Fibroblast of villous mesenchyme (primary cell): ENCODE results near the gene GFAP. TPM values are rescaled to one million over a fixed set of nuclear protein-coding genes. Genes with fewer than 3 reads are reported as not detected.

ENCODE experiments used
- DNase-seq: peaks from one replicate; pipeline ENCODE4 v3.0.0-alpha.2; 2010; ENCODE audit warnings: low read depth
- H3K4me3 ChIP-seq: 2 replicates; pipeline ENCODE4 v1.5.1; 2011; ENCODE audit warnings: low read depth, mild to moderate bottlenecking, low read length
- total RNA-seq: library from RNA; depleted of rRNA; stranded (reverse); fragments of >200 nt; gene quantifications from 2 replicates; pipeline ENCODE4 v1.2.3, GENCODE V29; 2012
- TF ChIP-seq, protein P1 (sequence below): IDR thresholded peaks from 2 replicates; pipeline ENCODE4 v1.5.1; 2012; ENCODE audit warnings: low read depth, mild to moderate bottlenecking, low read length; ENCODE audit not compliant: insufficient read depth

Gene GFAP
- total RNA-seq, 1 donor = 0.86 TPM

DNA sequence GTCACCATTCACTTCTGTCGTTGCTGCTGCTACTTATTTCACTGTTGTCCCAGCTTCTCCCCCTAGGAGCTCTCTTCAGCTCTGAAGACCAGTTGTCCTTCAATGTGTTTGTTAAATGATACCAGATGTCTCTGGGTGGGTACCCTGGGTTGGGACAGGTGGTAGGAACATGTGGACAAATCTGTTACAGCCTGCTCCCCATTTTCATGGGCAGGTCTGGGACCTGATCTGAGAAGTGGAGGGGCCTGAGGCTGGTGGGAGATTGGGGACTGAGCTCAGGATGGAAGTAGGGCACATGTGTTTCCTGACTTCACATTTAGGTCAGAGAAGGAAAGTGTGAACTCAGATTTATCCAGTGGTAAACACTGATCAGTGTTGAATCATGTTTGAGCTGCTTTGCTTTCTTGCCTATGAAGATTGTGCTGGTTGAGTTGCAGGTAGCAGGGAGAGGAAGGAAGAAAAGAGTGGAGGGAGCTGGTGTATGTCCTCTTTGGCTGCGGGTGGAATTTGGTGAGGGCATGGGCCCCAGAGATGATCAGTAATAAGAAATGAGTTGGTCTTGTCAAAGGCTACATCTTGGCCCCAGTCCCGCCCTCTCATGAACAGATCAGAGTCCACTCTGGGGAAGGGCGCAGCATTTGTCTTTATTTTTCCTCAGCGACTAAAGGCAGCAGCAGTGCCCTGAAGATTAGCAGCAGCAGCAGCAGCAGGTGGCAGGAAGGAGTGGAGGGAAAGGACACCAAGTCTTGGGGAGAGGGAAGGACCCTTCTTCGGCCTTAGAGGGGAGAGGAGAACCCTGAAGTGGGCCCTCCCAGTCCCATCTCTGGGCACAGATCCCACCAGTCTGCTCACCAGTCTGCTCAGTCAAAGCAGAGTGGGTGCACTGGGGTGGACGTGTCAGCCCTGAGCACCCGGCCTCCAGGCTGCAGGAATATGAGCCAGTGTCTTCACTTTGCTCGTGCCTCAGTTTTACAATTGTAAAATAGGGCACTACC is 10.0 kb downstream of the GFAP start:
- H3K4me3 ChIP-seq = no peak overlapping the region
- DNase-seq = no peak
- TF ChIP-seq, protein P1, sequence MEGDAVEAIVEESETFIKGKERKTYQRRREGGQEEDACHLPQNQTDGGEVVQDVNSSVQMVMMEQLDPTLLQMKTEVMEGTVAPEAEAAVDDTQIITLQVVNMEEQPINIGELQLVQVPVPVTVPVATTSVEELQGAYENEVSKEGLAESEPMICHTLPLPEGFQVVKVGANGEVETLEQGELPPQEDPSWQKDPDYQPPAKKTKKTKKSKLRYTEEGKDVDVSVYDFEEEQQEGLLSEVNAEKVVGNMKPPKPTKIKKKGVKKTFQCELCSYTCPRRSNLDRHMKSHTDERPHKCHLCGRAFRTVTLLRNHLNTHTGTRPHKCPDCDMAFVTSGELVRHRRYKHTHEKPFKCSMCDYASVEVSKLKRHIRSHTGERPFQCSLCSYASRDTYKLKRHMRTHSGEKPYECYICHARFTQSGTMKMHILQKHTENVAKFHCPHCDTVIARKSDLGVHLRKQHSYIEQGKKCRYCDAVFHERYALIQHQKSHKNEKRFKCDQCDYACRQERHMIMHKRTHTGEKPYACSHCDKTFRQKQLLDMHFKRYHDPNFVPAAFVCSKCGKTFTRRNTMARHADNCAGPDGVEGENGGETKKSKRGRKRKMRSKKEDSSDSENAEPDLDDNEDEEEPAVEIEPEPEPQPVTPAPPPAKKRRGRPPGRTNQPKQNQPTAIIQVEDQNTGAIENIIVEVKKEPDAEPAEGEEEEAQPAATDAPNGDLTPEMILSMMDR = no peak

DNA sequence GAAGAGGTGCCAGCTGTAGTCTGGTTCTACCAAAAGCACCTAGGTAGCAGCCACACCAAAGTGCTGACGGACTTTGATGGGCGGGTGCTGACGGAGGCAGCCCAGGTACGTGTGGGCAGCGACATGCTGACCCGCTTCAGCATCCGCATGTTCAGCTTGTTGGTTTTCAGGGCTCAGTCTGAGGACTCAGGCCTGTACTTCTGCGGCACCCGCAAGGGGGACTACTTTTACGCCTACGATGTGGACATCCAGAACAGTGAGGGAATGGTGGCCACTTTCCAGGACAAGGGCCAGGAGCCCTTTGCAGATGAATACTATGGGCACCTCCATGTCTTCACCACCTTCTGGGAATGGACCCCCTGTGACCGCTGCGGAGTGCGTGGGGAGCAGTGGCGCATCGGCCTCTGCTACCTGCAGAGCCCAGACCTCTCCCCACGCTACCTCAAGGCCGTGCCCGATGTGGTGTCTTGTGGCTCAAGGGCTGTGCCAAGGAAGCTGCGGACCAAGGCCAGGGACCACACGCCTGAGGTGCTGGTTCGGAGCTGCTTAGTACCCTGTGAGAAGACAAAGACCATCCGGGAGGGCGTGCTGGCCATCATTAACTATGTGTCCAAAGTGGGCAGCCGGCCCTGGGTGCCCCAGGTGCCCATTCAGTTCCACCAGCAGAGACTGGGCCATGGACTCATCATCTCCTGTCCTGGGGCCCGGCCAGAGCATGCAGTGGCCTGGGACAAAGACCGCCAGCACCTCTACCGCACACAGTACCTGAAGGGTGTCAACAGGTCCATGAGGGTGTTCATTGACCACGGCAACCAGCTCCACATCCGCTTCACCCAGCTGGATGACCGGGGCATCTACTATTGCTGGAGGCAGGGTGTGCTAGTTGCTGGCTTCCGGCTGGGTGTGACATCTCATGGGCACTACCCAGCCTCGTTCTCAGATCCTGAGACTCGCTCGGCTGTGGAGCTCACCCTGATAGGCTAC is 11.0 kb downstream of the GFAP start:
- no peak overlapping the region for H3K4me3 ChIP-seq
- no peak for DNase-seq
- TF ChIP-seq, protein P1 = no peak

DNA sequence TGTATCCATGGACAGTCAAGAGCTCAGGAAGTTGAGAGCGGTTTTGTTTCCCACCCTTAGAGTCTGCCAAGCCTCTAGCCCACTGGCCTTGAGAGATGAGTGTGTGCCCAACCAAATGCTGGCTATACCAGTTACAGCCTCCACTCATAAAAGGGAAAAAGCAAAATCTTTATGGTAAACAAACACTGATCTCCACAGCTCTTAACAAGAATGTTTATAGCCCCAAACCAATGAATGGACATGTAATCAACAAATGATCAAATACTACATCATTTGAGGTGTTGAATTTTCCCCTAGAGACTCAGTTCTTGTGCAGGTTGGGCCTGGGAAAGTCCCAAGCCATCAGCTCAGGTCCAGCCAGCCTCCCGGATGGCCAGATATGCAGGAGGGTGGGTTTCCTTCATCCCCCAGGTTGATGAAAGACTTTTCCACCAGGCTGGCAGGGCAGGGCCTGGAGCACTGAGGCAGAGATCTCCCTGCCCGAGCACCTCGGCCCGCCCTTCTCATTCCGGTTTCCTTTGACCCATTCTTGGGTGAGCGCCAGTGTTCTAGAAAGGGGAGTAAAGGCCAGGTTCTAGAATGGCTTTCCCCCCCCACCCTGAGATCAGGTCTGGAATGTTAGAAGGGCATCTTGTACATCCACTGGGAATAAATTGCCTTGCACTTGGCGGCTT is 12.2 kb downstream of the GFAP start:
- TF ChIP-seq, protein P1 = no peak
- no peak for DNase-seq
- no peak overlapping the region for H3K4me3 ChIP-seq

DNA sequence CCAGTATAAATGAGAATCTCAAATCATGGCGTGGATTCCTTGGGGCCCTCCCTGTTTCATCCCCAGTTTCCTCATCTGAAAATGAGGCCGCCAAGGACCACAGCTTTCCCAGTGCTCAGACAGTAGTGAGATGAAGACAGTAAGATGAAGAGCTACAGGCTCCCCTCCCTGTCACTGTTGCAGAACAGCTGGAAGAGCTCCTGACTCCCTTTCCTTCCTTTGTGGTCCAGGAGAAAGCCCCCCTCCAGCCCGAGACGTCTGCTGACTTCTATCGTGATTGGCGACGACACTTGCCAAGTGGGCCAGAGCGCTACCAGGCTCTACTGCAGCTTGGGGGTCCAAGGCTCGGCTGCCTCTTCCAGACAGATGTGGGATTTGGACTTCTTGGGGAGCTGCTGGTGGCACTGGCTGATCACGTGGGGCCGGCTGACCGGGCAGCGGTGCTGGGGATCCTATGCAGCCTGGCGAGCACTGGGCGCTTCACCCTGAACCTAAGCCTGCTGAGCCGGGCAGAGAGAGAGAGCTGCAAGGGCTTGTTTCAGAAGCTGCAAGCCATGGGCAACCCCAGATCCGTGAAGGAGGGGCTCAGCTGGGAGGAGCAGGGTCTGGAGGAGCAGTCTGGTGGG is 13.1 kb downstream of the GFAP start:
- no peak overlapping the region for H3K4me3 ChIP-seq
- TF ChIP-seq, protein P1 = no peak
- no peak for DNase-seq

DNA sequence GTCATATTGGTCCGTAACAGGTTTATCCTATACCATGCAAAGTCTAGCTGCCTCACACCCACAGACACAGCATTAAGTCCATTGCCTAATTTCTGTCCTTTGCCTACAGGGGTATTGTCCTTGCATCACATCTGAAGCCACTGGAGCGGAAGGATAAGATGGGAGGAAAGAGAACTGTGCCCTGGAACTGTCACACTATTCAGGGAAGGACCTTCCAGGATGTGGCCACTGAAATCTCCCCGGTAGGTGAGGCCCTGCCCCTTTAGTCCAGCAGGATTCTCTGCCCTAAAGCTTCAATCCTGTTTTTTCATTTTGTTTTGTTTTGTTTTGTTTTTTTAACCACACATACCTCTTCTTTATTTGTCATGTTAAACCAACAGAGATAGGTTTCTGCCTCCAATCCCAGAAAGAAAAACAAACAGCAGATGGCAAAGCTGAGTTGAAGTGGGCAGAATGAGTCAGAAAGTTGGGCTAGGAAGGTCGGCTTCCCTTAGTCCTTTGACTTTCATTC is 13.8 kb downstream of the GFAP start:
- no peak overlapping the region for H3K4me3 ChIP-seq
- DNase-seq = peak; percentile 55
- TF ChIP-seq, protein P1 = peak; percentile 32
